Effector CD8-positive, alpha-beta T cell (primary cell): ENCODE data around the gene GRB10.

Source experiments
- DNase-seq: peaks from one replicate; lab custom pipeline; 2025; lab: John Stamatoyannopoulos, UW

Gene GRB10

GRCh38 chr7:50690541-50691011 lies 92.1 kb downstream of the GRB10 start:
- no peak for DNase-seq

- DNase-seq = no peak
Observed at GRCh38 chr7:50688226-50688590, 94.5 kb downstream of the GRB10 start.

- DNase-seq = no peak
Observed at GRCh38 chr7:50687575-50688225, 95.0 kb downstream of the GRB10 start.

- DNase-seq = no peak
Observed at GRCh38 chr7:50687096-50687495, 95.6 kb downstream of the GRB10 start.

GRCh38 chr7:50685135-50686065 lies 97.3 kb downstream of the GRB10 start:
- DNase-seq = no peak

GRCh38 chr7:50684713-50685075 lies 98.0 kb downstream of the GRB10 start:
- DNase-seq = no peak

GRCh38 chr7:50684011-50684712 lies 98.5 kb downstream of the GRB10 start:
- no peak for DNase-seq

- DNase-seq = no peak
Observed at GRCh38 chr7:50682573-50682972, 100.1 kb downstream of the GRB10 start.

- DNase-seq = no peak
Observed at GRCh38 chr7:50682079-50682478, 100.6 kb downstream of the GRB10 start.

- DNase-seq = no peak
Observed at GRCh38 chr7:50681432-50682045, 101.2 kb downstream of the GRB10 start.

- DNase-seq = no peak
Observed at GRCh38 chr7:50679218-50680007, 103.3 kb downstream of the GRB10 start.

GRCh38 chr7:50678586-50678985 lies 104.1 kb downstream of the GRB10 start:
- no peak for DNase-seq

- DNase-seq = no peak
Observed at GRCh38 chr7:50677638-50677996, 105.1 kb downstream of the GRB10 start.

GRCh38 chr7:50676740-50677637 lies 105.7 kb downstream of the GRB10 start:
- DNase-seq = no peak

- no peak for DNase-seq
Observed at GRCh38 chr7:50676079-50676478, 106.6 kb downstream of the GRB10 start.

- DNase-seq = no peak
Observed at GRCh38 chr7:50674896-50675835, 107.5 kb downstream of the GRB10 start.

- no peak for DNase-seq
Observed at GRCh38 chr7:50674299-50674698, 108.4 kb downstream of the GRB10 start.

- DNase-seq = no peak
Observed at GRCh38 chr7:50673096-50673495, 109.6 kb downstream of the GRB10 start.

- no peak for DNase-seq
Observed at GRCh38 chr7:50672045-50672444, 110.7 kb downstream of the GRB10 start.
